Raji (cell line): ENCODE data around the gene SCN4B.

ENCODE experiments used
- POLR2A ChIP-seq: IDR thresholded peaks from 2 replicates; pipeline ENCODE4 v1.6.1; 2011; ENCODE audit warnings: low read depth, low read length, control low read depth; ENCODE audit not compliant: insufficient read depth

The SCN4B gene

DNA sequence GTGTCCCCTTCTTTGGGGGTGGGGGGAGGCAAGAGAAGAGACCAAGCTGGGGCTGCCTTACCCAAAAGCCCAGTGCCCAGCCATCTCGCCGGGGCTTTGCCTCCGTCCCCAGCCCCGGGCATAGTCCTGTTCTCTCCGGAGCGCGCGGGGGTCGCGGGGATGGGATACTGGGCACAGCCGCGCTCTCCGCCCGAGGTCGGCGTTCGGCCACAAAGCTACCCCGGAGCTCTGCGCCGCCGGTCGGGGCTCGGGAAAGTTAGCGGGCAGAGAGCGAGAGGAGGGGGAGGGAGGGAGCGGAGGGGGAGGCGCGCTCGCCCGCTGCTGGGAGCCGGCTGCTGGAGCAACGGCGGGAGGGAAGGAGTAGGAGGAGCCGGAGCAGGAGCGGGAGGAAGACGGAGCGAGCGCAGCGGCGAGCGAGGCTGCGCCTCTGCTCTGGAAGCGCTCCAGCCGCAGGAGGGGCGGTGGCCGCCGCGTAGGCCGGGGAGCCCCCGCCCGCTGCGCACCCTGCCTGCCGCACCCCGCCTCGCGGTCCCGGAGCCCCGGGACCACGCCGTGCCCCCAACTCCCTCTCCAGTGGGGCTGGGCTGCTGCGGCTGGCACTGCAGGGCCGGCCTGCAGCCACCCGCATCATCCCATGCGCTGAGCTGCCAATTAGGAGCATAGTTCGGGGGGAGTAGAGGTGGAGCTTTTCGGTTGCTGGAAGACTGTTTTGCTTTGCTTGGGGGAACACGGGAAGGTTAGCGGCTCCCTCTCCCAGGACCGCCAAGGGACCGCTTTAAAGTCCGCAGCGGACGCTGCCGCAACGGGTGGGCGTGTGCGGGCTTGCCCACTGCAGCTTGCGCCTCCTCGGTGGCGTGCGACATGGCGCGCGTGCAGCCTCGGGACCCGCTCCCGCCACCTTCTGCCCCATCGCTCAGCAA lies at the start of gene SCN4B:
Gene SCN4B, minus strand, starts transcription at position 272 of the 920 bp plus-strand sequence. Its CDS starts 150 bp downstream, at position 122.
- TF ChIP-seq POLR2A: no peak

DNA sequence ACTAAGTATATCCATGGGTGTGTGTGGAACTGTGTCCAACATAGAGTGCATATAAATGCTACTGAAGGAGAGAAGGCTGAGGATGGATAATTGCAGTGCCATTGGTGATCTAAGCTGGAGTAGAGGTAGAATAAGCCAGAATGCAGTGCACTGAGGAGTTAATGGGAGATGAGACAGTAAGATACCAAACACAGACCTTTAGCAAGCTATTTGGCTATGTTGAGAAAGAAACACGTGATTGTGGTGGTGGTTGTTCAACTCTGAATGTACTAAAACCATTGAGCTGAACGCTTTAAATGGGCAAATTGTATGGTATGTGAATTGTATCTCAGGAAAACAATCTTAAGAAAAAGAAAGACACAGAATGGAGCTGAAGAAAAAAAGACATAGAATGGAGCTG lies 49.3 kb upstream of the SCN4B start:
- no peak for TF ChIP-seq POLR2A

GRCh38 chr11:118200901-118201680 lies 48.5 kb upstream of the SCN4B start:
- no peak for TF ChIP-seq POLR2A

GRCh38 chr11:118200497-118200896 lies 47.9 kb upstream of the SCN4B start:
- TF ChIP-seq POLR2A: no peak

- no peak for TF ChIP-seq POLR2A
Observed at GRCh38 chr11:118199135-118199534, 46.5 kb upstream of the SCN4B start.

DNA sequence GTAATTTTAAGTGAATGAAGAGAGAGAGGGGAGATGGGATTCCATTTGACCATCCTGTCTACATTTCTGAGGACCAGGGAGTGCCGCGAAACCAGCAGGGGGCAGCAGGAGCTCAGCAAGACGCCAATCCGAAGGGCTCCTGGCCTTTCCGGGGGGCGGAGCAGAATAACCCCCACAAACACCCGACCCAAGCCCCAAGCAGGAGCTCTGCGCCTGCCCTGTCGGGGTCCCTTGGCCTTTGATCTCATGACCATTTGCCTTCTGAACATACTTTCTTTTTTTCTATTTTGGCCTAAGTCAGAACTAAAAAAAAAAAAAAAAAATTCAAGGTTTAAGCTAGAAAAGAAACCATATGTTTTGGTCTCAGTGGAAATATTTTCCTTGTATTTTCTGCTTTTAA lies 45.7 kb upstream of the SCN4B start:
- TF ChIP-seq POLR2A: no peak

GRCh38 chr11:118194835-118195627 lies 42.4 kb upstream of the SCN4B start:
- no peak for TF ChIP-seq POLR2A

DNA sequence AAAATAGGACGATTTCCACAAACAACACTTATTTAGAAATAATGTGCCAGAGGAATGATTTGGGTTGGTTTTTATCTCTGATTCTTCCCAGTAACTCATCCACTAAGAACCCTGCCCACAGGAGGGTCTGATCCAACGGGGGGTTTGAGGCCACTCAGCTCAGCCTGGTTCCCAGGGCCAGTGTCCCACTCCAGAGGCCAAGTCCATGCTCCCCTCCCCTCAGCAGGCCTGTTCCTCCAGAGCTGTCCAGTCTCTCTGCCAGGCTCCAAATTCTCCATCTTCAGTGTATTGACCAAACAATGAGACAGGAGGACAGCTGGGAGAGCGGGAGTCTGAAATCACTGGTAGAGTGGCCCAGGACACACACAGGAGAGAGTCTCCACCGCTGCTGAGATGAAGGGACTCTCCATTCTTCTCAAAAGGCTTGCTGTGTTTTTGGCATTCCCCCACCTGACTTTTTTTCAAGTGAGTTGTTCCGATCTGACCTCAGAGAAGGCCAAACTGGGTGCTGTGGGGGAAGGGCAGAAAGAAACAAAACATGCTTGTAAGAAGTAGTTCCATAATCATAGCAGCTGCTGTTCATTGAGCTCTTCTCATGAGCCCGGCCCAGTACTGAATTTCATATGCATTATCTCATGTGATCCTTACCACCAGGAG lies 41.4 kb upstream of the SCN4B start:
- TF ChIP-seq POLR2A: no peak

DNA sequence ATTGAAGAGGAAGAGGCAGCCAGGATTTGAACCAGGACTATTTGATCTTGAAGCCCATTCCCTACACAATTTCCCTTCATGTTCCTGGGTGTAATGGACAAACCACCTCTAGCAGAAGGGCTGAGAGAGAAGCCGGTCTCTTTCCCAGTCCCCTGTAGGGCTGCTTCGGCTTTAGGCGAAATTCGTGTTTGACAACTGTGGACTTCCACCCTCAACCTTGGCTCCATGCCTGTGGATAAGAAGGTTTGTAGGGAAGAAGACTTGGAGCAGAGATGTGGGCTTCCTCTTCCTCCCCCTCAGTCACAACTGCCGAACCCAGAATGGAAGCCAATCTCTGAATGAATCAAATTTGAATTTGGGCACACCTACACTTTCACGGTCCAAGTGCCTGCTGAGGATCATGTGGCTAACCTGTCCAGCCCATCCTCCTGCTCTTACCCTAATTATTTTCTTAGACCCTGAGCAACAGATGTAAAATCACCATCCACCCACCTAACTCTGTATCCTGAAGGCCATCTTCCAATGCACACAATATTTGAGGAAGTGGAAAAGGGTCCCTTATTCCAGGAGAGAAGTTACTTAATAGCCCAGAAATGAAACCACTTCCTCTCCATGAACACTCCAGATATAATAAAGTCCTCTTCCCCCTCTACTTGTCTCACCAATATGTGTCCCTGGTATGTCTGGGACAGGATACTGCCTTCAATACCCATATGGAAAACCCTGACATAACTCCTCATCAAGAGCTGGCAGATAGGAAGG lies 33.9 kb upstream of the SCN4B start:
- TF ChIP-seq POLR2A: no peak

DNA sequence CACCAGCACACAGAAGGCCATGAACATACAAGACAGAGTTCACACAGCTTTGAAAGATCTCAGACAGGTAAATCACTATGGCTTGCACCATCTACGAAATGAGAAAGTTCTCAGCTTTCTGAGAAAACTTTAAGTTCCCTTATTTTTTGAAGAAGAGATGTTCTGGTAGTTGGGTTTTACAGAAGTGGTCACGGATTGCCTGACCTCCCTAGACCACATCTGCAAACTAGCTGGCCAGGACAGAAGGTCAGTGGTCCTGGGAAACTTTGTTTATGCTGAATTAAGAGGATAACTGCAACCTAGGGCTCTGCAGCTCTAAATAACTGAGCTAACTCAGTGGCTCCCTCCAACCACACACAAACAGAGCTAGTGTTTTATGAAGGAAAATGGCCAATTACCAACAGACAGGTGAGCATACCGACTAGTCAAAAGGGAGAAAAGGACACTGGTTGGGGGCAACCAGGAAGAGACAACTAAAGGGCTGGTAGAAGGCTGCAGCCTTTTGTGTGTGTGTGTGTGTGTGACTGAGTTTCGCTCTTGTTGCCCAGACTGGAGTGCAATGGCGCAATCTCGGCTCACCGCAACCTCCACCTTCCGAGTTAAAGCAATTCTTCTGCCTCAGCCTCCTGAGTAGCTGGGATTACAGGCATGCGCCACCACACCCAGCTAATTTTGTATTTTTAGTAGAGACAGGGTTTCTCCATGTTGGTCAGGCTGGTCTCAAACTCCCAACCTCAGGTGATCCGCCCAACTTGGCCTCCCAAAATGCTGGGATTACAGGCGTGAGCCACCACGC lies 32.4 kb upstream of the SCN4B start:
- no peak for TF ChIP-seq POLR2A

GRCh38 chr11:118180300-118180703 lies 27.7 kb upstream of the SCN4B start:
- TF ChIP-seq POLR2A: peak; percentile 27; the same call in 1 of the 2 replicates

DNA sequence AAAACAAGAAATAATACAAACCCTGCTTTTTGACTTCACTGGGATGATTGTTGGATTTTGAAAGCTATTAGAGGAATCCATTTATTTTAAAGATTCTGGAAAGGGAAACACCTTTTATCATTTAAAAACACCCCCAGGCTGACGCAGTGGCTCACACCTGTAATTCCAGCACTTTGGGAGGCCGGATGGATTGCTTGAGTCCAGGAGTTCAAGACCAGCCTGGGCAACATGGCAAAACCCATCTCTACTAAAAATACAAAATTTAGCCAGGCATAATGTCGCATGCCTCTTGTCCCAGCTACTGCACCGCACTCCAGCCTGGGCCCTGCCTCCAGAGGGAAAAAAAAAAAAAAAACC lies 24.1 kb upstream of the SCN4B start:
- TF ChIP-seq POLR2A: no peak

- no peak for TF ChIP-seq POLR2A
Observed at GRCh38 chr11:118175993-118176777, 23.6 kb upstream of the SCN4B start, which contains the start of gene SCN2B. Gene SCN2B (minus strand): TSS chr11:118176639. CDS start chr11:118176431, 208 bp downstream.
